GM12878 (cell line): Measurements from ENCODE around the gene DLGAP5.

Source experiments
- BCLAF1 ChIP-seq: fragments of 450-650 bp; IDR thresholded peaks from 2 replicates; pipeline ENCODE4 v1.6.1; 2017; ENCODE audit warnings: antibody characterized with exemption, mild to moderate bottlenecking, moderate library complexity
- CTCF ChIP-seq, 3 experiments: IDR thresholded peaks in 2 of 3; conservative IDR thresholded peaks in 1 of 3; 2 replicates each; pipeline ENCODE4 v1.5.1; 2011; ENCODE audit warnings: low read depth in 3 of 3, low read length in 3 of 3, mild to moderate bottlenecking in 3 of 3, control low read depth in 2 of 3, moderate library complexity in 2 of 3, inconsistent platforms in 1 of 3, mixed read lengths in 1 of 3; ENCODE audit not compliant: control insufficient read depth in 2 of 3, insufficient read depth in 1 of 3; ENCODE audit errors: extremely low read depth in 1 of 3
- NRF1 ChIP-seq: conservative IDR thresholded peaks from 2 replicates; pipeline ENCODE4 v1.6.1; 2011; ENCODE audit warnings: mild to moderate bottlenecking, low read depth, low read length, improper control_type of control experiment
- POLR2A ChIP-seq: IDR thresholded peaks from 2 replicates; pipeline ENCODE4 v1.6.1; 2011; ENCODE audit warnings: low read depth, mild to moderate bottlenecking, low read length
- SMC3 ChIP-seq: IDR thresholded peaks from 2 replicates; pipeline ENCODE4 v1.6.1; 2011; ENCODE audit warnings: low read length, improper control_type of control experiment, borderline replicate concordance

- no peak for TF ChIP-seq CTCF (IDR thresholded peaks at IDR 0.05 in 2 of 3, conservative IDR thresholded peaks at IDR 0.05 in 1 of 3; ENCODE audit: control insufficient read depth in 2 of 3, extremely low read depth in 1 of 3, insufficient read depth in 1 of 3, low read depth in 3 of 3, low read length in 3 of 3)
- TF ChIP-seq SMC3, result no peak
- TF ChIP-seq NRF1, result no peak
- TF ChIP-seq POLR2A, result no peak
- TF ChIP-seq BCLAF1, result no peak
Measured at GRCh38 chr14:55101698-55102097, 89.7 kb downstream of the DLGAP5 start.
